KMS-11 (cell line): Measurements from ENCODE around the gene PSME2.

Source experiments
- H2AFZ ChIP-seq: fragments of 200-600 bp; sonication (generic); 2 replicates; pipeline ENCODE4 v1.6.1; 2016; ENCODE audit warnings: antibody characterized with exemption, mixed run types, low read depth
- H3K27ac ChIP-seq: fragments of 200-600 bp; sonication (generic); 2 replicates; pipeline ENCODE4 v1.6.1; 2016; ENCODE audit warnings: mild to moderate bottlenecking, mixed run types
- H3K27me3 ChIP-seq: fragments of 200-600 bp; sonication (generic); 2 replicates; pipeline ENCODE4 v1.6.1; 2017; ENCODE audit warnings: mild to moderate bottlenecking, low read depth, mixed run types, moderate library complexity; ENCODE audit not compliant: insufficient read depth
- H3K36me3 ChIP-seq: fragments of 200-600 bp; sonication (generic); 2 replicates; pipeline ENCODE4 v1.6.1; 2017; ENCODE audit warnings: mild to moderate bottlenecking, mixed run types; ENCODE audit not compliant: insufficient read depth
- H3K4me1 ChIP-seq: fragments of 200-600 bp; sonication (generic); 2 replicates; pipeline ENCODE4 v1.6.1; 2016; ENCODE audit warnings: mild to moderate bottlenecking, low read depth, mixed run types; ENCODE audit not compliant: poor library complexity, severe bottlenecking
- H3K4me2 ChIP-seq: fragments of 200-600 bp; sonication (generic); 2 replicates; pipeline ENCODE4 v1.7.0; 2016; ENCODE audit warnings: mild to moderate bottlenecking, mixed run types
- H3K4me3 ChIP-seq: fragments of 200-600 bp; sonication (generic); IDR thresholded peaks from 2 replicates; pipeline ENCODE4 v1.6.1; 2017; ENCODE audit warnings: low read depth, low read length, mixed read lengths; ENCODE audit not compliant: insufficient read depth
- H3K79me2 ChIP-seq: fragments of 200-600 bp; sonication (generic); 2 replicates; pipeline ENCODE4 v1.6.1; 2016; ENCODE audit warnings: low read depth, mixed run types; ENCODE audit not compliant: insufficient read depth
- H3K9ac ChIP-seq: fragments of 200-600 bp; sonication (generic); 2 replicates; pipeline ENCODE4 v1.6.1; 2016; ENCODE audit warnings: mild to moderate bottlenecking, mixed run types
- H4K20me1 ChIP-seq: fragments of 200-600 bp; sonication (generic); 2 replicates; pipeline ENCODE4 v1.6.1; 2016; ENCODE audit warnings: mild to moderate bottlenecking, mixed run types; ENCODE audit not compliant: insufficient read depth
- CTCF ChIP-seq: fragments of 200-600 bp; sonication (generic); conservative IDR thresholded peaks from 2 replicates; pipeline ENCODE4 v1.6.1; 2017; ENCODE audit warnings: low read depth, mild to moderate bottlenecking, antibody characterized with exemption, low read length, moderate library complexity, mixed read lengths

The PSME2 gene

GRCh38 chr14:24188251-24189058, 42.0 kb upstream of the PSME2 start, which contains the start of gene IPO4:
TSS of gene IPO4 (minus strand) at chr14:24188816. CDS start at chr14:24188787, 29 bp downstream.
- Histone ChIP-seq H3K4me3 (no peak within 1 kb of the TSS), H4K20me1 (no peaks in the 10 kb centered on the region), H3K36me3 (no peaks in the 10 kb centered on the region), H3K9ac (peak within 1 kb of the TSS; percentile 67), H3K4me2 (peak within 1 kb of the TSS; percentile 60), H2AFZ (peak within 1 kb of the TSS; percentile 36; the same call in 1 of the 2 replicates), H3K79me2 (peaks cover 7% of the 10 kb centered on the region; the same call in 1 of the 2 replicates), H3K4me1 (peaks cover 14% of the 10 kb centered on the region), H3K27ac (peak within 1 kb of the TSS; percentile 70), H3K27me3 (no peaks in the 10 kb centered on the region)
- TF ChIP-seq CTCF: no peak

- peak overlapping the region; percentile 60; the same call in 1 of the 2 replicates for H3K4me2 ChIP-seq
- H3K4me1 ChIP-seq: peaks cover 14% of the 10 kb centered on the region
- H3K9ac ChIP-seq: peak overlapping the region; percentile 67; the same call in 1 of the 2 replicates
- no peak for TF ChIP-seq CTCF
- H4K20me1 ChIP-seq: no peaks in the 10 kb centered on the region
- H3K79me2 ChIP-seq: peaks cover 7% of the 10 kb centered on the region; the same call in 1 of the 2 replicates
- H3K36me3 ChIP-seq: no peaks in the 10 kb centered on the region
- no peak overlapping the region for H2AFZ ChIP-seq
- H3K27ac ChIP-seq: peak overlapping the region; percentile 70; the same call in 1 of the 2 replicates
- no peaks in the 10 kb centered on the region for H3K27me3 ChIP-seq
- no peak overlapping the region for H3K4me3 ChIP-seq
Measured at GRCh38 chr14:24187539-24187915, 41.1 kb upstream of the PSME2 start.

GRCh38 chr14:24186831-24187538, 40.6 kb upstream of the PSME2 start:
- peaks cover 14% of the 10 kb centered on the region for H3K4me1 ChIP-seq
- H4K20me1 ChIP-seq: no peaks in the 10 kb centered on the region
- H3K4me2 ChIP-seq: peak overlapping the region; percentile 60; the same call in 1 of the 2 replicates
- H3K27me3 ChIP-seq: no peaks in the 10 kb centered on the region
- H3K27ac ChIP-seq: no peak overlapping the region
- no peak overlapping the region for H2AFZ ChIP-seq
- no peak overlapping the region for H3K9ac ChIP-seq
- H3K4me3 ChIP-seq: no peak overlapping the region
- peaks cover 7% of the 10 kb centered on the region; the same call in 1 of the 2 replicates for H3K79me2 ChIP-seq
- no peaks in the 10 kb centered on the region for H3K36me3 ChIP-seq
- TF ChIP-seq CTCF: no peak

GRCh38 chr14:24185741-24186140, 39.3 kb upstream of the PSME2 start:
- H3K27me3 ChIP-seq: no peaks in the 10 kb centered on the region
- H3K9ac ChIP-seq: no peak overlapping the region
- no peak overlapping the region for H3K4me3 ChIP-seq
- no peak overlapping the region for H3K4me2 ChIP-seq
- no peak for TF ChIP-seq CTCF
- H3K79me2 ChIP-seq: peaks cover 7% of the 10 kb centered on the region; the same call in 1 of the 2 replicates
- H3K27ac ChIP-seq: no peak overlapping the region
- no peak overlapping the region for H2AFZ ChIP-seq
- peaks cover 14% of the 10 kb centered on the region for H3K4me1 ChIP-seq
- no peaks in the 10 kb centered on the region for H3K36me3 ChIP-seq
- H4K20me1 ChIP-seq: no peaks in the 10 kb centered on the region
